ENCODE results near the gene COL24A1.
"Not testable (repeated sequence)": the region's sequence is repeated elsewhere in the genome, so short reads cannot be mapped to it uniquely, and the experiment has no call there.

Gene COL24A1

DNA sequence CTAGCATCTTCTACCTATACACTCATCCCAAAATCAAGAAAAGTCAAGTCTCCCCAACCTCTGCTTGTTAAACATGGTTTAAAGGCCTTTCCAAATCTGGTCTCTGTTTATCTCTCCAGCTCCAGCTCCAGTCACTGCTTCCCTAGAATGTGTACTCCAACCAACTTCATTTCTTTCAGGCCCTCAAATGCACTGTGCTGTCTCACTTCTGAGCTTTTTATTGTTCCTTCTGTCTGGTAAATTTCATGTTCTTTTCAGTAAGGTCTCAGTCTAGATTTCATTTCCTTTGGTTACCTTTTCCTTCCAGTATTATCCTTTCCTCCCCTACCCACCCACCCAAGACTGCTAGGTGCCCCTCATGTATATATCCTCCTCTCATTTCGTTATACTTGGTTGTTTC, 3.7 kb downstream of the COL24A1 start:
- no peak for DNase-seq (ENCODE audit: low read depth)

GRCh38 chr1:86151427-86151826, 5.1 kb downstream of the COL24A1 start:
- DNase-seq (ENCODE audit: low read depth): no peak

DNA sequence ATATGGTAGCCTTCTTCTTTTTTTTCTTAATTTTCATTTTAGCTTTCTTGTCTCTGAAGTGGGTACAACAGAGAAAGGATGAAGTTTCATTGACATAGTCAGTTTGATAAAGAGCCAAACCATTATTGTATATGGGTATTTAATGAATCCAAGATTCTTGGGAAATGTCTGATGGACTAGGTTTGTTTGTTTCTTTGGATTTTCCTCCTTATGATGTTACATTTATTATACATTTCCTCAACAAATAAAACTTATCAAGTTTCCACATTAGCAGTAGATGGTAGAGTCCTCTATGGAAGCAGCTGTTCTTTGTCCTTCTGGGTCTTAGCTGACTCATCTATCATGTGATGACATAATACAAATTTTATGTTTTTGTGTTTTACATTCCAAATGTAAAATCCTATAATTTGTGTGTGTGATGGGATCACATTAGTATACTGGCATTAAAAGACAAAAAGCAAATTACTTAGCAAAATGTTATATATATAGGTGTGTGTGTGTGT, 6.0 kb downstream of the COL24A1 start:
- no peak for DNase-seq (ENCODE audit: low read depth)

DNA sequence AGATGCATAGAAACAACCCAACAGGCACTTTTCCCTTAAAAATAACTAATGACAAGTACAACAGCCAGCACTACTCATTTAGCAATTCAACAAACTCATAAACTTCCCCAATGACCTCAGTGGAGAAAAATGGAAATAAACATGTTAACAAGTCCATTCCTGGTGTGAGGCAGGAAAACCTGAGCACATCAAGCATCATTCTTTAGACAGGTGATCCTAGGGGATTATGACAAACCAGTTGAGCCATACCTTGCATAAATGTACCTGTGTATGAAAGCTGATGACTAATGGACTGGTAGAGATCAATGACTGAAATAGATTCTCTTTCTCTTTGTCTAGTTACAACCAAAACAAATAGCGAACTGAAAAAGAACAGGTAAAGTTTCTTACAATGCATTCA, 7.0 kb downstream of the COL24A1 start:
- no peak for DNase-seq (ENCODE audit: low read depth)

DNA sequence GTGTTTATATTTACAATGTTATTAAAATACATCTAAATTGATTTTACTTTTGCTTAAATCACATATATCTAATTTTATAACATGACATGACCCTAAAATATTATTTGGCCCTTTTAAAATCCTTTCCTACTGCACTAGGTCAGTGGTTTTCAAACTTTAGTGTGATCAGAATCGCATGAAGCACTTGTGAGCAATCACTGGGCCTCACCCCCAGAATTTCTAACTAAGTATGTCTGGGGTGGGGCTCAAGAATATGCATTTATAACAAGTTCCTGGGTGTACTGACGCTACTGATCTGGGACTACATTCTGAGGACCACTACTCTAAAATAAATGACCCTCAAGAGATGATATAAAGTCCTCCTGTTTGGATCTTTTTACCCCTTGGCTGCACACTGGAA, 8.8 kb downstream of the COL24A1 start:
- no peak for DNase-seq (ENCODE audit: low read depth)

- DNase-seq (ENCODE audit: low read depth): no peak
These were observed 10.0 kb downstream of the COL24A1 start for GRCh38 chr1:86146566-86146965.

GRCh38 chr1:86140281-86140880, 16.2 kb downstream of the COL24A1 start:
- no peak for DNase-seq (ENCODE audit: low read depth)

DNA sequence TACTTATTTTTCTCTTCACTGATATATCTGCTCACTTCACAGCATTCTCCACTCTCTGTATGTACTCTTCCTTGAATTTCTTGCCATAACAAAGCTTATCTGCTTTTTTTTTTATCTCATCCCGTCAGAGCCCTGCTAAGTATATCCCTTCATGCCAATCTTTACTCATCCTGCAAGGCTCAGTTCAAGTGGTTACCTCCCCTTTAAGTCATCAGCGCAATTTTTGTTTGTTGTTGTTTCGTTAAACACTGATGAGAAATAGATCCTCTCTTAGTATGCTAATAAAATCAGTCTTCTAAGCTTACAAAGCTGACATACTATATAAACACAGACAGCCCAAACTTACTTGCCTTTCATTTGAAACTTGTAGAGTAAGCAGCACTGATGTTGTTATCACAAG, 17.8 kb downstream of the COL24A1 start:
- no peak for DNase-seq (ENCODE audit: low read depth)

DNA sequence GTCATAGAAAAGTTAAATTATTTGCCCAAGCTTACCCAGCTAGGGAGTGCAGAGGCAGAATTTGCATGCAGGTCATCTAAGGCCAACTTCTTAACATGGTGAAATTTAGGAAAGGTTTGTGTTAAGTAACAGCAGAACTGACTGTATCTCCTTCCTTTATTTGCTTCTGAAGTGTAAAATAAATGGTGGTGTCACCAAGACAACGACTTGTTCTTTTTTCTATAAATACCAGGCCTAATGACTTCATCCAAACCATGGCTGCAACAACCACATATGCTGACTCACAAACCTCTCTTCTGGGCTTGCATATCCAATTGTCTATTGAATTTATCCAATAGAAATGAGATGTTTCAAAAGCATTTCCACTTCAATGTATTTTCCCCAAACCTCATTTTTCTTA, 19.1 kb downstream of the COL24A1 start:
- no peak for DNase-seq (ENCODE audit: low read depth)

GRCh38 chr1:86119214-86119764, 37.3 kb downstream of the COL24A1 start:
- no peak for DNase-seq (ENCODE audit: low read depth)

DNA sequence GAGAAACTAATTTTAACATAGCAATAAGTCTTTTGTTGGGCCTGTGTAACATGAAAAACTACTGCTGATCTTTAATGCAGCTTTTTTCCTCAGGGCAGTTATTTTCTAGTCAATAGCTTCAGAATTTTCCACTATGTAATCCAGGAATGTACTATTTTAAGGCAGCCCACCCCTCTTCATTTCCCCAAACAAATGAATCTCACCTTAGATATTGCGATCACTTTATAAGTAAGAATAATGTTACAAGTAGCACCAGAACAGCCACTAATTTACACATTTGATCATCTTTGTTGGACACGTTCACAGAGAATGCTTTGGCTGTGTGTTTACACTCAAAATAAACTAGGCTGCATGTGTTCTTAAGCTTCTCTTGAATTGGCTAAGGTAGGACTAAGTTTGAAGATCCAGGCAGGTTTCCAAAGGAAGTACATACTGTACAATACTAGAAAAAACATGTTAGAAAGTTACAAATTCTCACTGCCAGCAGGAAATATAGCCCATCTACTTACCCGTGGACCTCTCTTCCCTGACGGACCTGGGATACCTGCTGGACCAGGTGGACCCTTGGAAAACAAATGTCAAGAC, 41.7 kb downstream of the COL24A1 start:
- no peak for DNase-seq (ENCODE audit: low read depth)

DNA sequence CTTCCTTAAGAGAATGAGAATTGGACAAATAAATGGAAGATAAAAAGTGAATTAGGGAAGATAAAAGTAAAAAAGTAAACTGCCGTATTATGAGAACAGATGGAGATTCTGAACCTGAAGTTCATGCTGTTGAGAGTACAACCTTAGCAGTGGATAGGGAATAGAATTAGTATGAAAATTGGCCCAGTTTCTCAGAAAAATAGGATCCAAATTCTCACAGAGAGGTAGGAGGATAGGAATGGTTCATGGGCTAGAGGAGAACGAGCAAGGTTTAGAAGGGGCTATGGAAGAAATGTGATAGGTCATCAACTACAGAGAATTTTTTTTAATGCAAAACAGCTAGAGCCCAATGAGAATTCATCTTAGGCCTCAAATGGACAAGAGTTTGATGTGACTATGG, 42.3 kb downstream of the COL24A1 start:
- no peak for DNase-seq (ENCODE audit: low read depth)

DNA sequence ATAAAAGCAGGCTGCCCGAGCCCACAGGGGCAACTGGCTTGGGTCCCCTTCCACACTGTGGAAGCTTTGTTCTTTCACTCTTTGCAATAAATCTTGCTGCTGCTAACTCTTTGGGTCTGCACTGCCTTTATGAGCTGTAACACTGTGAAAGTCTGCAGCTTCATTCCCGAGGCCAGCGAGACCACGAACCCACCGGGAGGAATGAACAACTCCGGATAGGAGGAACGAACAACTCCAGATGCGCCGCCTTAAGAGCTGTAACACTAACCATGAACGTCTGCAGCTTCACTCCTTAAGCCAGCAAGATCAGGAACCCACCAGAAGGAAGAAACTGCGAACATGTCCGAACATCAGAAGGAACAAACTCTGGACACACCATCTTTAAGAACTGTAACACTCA, 45.0 kb downstream of the COL24A1 start:
- not testable (repeated sequence) for DNase-seq (ENCODE audit: low read depth)

- DNase-seq (ENCODE audit: low read depth): no peak
These were observed 46.0 kb downstream of the COL24A1 start for GRCh38 chr1:86110451-86111129.

DNA sequence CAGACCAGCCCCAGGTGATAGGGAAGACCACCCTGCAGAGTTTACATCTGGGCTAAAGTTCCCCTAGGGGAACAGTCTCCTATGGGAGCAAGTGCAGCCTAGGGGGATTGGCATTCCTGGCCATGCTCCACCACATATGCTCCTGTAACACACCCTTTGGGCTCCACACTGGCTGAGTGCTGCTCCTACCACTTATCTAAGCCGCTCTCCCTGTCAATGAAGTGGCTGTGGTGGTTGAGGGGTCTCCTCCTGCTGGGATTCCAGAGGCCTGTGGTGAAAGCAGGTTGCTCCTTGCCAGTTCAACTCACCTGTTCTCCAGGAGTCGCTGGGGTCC, 51.1 kb downstream of the COL24A1 start:
- no peak for DNase-seq (ENCODE audit: low read depth)

DNA sequence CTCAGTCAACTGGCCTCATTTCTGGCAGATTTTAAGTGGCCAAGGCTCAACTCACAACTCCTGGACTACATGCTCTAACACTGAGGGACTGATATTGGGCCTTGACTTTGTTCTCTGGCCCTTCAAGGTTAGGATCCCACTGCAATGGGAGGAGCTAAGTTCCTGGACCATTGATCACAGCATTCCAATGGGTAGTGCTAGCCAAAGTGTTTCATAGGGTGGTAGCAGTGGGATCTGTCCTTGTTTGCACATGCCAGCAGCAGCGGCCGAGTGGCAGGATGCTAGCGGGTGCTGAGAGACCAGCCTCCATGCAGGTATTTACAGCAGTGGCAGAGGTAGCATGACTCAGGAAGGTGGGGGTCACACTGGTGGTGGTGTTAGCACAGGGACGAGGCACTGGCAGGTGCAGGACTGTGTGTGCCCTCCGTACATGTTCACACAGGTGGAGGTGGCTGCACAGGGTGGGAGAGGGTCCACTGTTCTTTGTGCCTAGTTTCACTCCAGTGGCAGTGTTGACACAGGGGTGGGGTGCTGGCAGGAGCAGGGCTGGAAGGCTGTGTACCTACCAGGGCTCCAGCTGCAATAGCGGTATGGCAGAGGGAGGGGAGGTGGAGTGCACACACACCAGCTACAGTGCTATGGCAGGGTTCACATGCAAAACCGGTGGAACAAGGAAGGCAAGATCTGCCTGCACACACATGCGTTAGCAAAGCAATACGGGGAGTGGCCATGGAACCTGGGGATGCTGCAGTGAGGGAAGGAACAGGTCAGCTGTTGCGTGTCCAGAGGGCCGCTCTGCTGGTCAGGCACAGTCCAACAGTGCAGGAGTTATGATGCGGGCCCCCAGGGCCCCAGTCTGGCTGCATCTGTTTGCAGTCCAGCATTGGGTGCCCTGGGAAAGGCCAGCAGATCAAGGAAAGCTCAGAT, 51.7 kb downstream of the COL24A1 start:
- DNase-seq (ENCODE audit: low read depth): no peak

DNA sequence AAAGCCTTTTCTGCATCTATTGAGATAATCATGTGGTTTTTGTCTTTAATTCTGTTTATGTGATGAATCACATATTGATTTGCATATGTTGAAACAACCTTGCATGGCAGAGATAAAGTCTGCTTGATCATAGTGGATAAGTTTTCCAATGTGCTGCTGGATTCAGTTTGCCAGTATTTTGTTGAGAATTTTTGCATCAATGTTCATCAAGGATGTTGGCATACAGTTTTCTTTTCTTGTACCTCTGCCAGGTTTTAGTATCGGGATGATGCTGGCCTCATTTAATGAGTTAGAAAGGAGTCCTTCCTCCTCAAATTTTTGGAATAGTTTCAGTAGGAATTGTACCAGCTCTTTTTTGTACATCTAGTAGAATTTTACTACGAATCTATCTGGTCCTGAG, 55.0 kb downstream of the COL24A1 start:
- DNase-seq (ENCODE audit: low read depth): no peak

DNA sequence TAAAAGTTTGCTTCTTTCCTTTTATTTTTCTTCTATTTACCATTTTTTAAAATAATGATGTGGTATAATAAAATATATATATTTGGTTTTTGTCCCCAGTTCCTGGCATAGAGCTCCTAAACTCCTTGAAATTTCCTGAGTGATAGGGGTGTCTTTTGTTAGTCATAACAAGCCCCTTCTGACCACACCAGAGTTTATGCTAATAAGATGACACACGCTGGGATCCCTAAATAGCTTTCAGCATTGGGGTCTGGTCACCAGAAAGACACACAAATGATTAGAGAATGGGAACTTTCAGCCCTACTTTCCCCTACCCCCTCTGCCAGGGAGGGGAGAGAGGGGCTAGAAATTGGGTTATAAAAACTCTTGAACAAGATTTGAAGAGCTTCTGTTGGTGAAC, 56.2 kb downstream of the COL24A1 start:
- DNase-seq (ENCODE audit: low read depth): no peak

- DNase-seq (ENCODE audit: low read depth): no peak
These were observed 66.8 kb downstream of the COL24A1 start for GRCh38 chr1:86089765-86090164.

GRCh38 chr1:86085741-86086409, 70.7 kb downstream of the COL24A1 start:
- DNase-seq (ENCODE audit: low read depth): no peak

DNA sequence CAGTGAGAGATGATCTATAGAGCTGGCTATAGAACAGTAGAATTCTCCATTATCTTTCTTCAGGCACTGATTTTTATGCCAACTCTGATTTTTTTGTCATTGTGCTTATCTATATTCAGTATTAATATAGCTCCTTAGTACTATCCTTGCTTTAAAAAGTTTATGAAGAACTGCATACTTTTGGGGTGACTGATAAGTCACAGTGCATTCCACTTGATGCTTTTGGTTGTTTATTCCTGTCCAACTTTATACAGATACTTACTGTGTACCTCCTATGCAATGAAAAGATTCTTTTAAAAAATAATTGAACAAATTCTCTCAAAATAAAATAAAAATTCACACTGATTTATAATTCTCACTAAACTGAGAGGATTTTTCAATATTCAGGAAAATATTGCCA, 71.6 kb downstream of the COL24A1 start:
- DNase-seq (ENCODE audit: low read depth): no peak

GRCh38 chr1:86082183-86082582, 74.4 kb downstream of the COL24A1 start:
- DNase-seq (ENCODE audit: low read depth): no peak

All from activated T-cell treated with anti-CD3 and anti-CD28 coated beads for 48 hours (primary cell).